Upper lobe of left lung (tissue), 6 donors: ENCODE results near the gene ZNRF1. TPM values are rescaled to one million over a fixed set of nuclear protein-coding genes. Genes with fewer than 3 reads are reported as not detected.
A peak's percentile ranks its signal among the peaks of the same experiment; 100 is the strongest.

Source experiments
- ATAC-seq, 2 donors: fragments of 200-7000 bp; cut with Tn5 transposase; one replicate each; pipeline ENCODE4 v1.9.1; 2022; ENCODE audit warnings: mild to moderate bottlenecking in 2 of 2, moderate library complexity in 2 of 2; ENCODE audit not compliant: low FRiP score in 2 of 2
- DNase-seq, 2 donors: peaks; one replicate each; pipeline ENCODE4 v3.0.0-alpha.2; 2019 to 2020
- H3K27ac ChIP-seq, 4 donors: fragments of 200-600 bp; sonication (generic); one replicate each; pipeline ENCODE4 v1.5.1; 2016 to 2019
- H3K27me3 ChIP-seq, 4 donors: fragments of 200-600 bp; sonication (generic); one replicate each; pipeline ENCODE4 v1.5.1; 2017 to 2019
- H3K36me3 ChIP-seq, 4 donors: fragments of 200-600 bp; sonication (generic); one replicate each; pipeline ENCODE4 v1.5.1; 2016 to 2019
- H3K4me1 ChIP-seq, 4 donors: fragments of 200-600 bp; sonication (generic); one replicate each; pipeline ENCODE4 v1.5.1; 2018 to 2019
- H3K4me3 ChIP-seq, 4 donors: fragments of 200-600 bp; sonication (generic); one replicate each; pipeline ENCODE4 v1.5.1; 2017 to 2019; ENCODE audit warnings: mild to moderate bottlenecking in 2 of 4, moderate library complexity in 1 of 4
- H3K9me3 ChIP-seq, 4 donors: fragments of 200-600 bp; sonication (generic); one replicate each; pipeline ENCODE4 v1.5.1; 2018 to 2019
- CTCF ChIP-seq, 6 experiments: fragments of 450-650 bp in 4 of 6; fragments of 200-600 bp in 2 of 6; sonication (generic) in 2 of 6; IDR thresholded peaks; one replicate each; pipeline ENCODE4 v1.5.1; 2016 to 2019; ENCODE audit warnings: antibody characterized with exemption in 6 of 6
- EP300 ChIP-seq, 4 donors: sonication (generic); formaldehyde crosslinking; IDR thresholded peaks; one replicate each; pipeline ENCODE4 v1.5.1; 2017; ENCODE audit warnings: antibody characterized with exemption in 4 of 4, control low read depth in 2 of 4
- POLR2A ChIP-seq, 4 donors: fragments of 450-650 bp; IDR thresholded peaks; one replicate each; pipeline ENCODE4 v1.5.1; 2016 to 2017; ENCODE audit warnings: antibody characterized with exemption in 4 of 4, mild to moderate bottlenecking in 2 of 4
- POLR2AphosphoS5 ChIP-seq, 2 donors: sonication (generic); formaldehyde crosslinking; IDR thresholded peaks; one replicate each; pipeline ENCODE4 v1.5.1; 2017; ENCODE audit warnings: antibody characterized with exemption in 2 of 2
- WGBS, 2 donors: methylation state at CpG; one replicate each; pipeline ENCODE4 v1.1.5; 2017 to 2018; 5-methylcytosine and 5-hydroxymethylcytosine counted together
- total RNA-seq, 6 donors: library from RNA; depleted of rRNA in 4 of 6; stranded (reverse); fragments of >200 nt in 4 of 6; gene quantifications; one replicate each; pipeline versions ENCODE4 v1.1.0 to v1.2.1, GENCODE V29; 2016 to 2021
- donor health status: DM: no; HTN: no; CAD: no; lungs with moderate emphysema.
- donor health status: DM: no; HTN: yes; CAD: no; lungs with severe emphysema.

Gene ZNRF1
- total RNA-seq, 6 donors from 2014 or later = 18.5 to 40.0 (median 27.1) TPM

DNA sequence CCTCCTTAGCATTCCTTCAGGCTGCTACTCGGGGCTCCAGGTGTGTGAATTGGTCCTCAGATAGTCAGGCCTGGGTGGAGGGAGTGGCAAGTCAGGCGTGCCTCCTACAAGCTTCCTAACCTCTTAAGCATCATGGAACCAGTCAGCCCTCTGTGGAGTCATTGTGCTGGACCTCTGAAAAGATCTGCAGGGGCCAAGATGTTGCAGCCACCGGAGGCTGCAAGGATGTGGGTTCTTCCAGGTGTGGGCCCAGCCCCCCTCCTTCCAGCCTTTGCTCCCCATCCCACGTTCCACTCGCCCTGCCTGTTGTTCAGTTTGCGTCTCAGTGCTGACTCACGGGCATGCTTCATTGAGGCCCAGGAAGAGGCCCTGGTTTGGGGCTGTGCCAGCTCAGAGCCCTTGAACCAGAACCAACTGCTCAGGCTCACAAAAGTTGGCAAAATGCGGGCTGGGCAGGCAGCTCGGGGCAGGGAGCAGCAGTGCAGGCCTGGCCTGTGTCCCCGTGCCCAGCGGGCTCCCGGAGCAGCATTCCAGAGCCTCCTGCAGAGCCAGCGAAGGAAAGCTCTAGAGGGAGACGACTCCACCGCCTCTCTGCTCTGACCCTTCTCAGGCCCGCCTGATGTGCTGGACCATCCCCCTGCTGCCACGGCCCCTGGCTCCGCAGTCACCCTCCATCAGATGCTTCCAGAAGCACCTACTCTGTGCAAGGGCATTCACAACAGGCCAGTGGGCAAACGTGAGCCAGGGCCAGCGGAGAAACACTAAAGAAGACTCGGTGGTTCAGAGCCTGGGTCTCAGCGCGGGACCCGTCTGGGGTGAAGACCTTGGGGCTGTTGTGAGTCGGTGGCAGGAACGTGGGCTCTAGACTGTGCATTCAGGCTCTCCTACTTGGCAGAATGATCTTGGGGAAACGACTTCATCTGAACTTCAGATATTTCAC lies 110.2 kb downstream of the ZNRF1 start:
- peak in 1 of 4 donors; percentile 32 for TF ChIP-seq POLR2A (IDR thresholded peaks at IDR 0.05)
- peak in 1 of 6 experiments; percentile 3 for TF ChIP-seq CTCF (IDR thresholded peaks at IDR 0.05)
- TF ChIP-seq POLR2AphosphoS5 (IDR thresholded peaks at IDR 0.05) = peak; percentile 54 to 65
- no peak for TF ChIP-seq EP300 (IDR thresholded peaks at IDR 0.05)
- Histone ChIP-seq H3K4me3 (no peak overlapping the region), H3K4me1 (peaks cover 58 to 92% (median 87%) of the 10 kb centered on the region in 4 donors), H3K9me3 (no peaks in the 10 kb centered on the region), H3K27me3 (no peaks in the 10 kb centered on the region), H3K27ac (peak overlapping the region; percentile 54 to 90 (median 68)), H3K36me3 (peaks cover 0 to 3% (median 0%) of the 10 kb centered on the region in 4 donors)
- peak; percentile 22 to 72 for ATAC-seq
- DNase-seq = peak; percentile 84 to 95
- WGBS, 2 donors = 50 to 56% methylated on average over 15 to 27 of the region's 27 CpGs

DNA sequence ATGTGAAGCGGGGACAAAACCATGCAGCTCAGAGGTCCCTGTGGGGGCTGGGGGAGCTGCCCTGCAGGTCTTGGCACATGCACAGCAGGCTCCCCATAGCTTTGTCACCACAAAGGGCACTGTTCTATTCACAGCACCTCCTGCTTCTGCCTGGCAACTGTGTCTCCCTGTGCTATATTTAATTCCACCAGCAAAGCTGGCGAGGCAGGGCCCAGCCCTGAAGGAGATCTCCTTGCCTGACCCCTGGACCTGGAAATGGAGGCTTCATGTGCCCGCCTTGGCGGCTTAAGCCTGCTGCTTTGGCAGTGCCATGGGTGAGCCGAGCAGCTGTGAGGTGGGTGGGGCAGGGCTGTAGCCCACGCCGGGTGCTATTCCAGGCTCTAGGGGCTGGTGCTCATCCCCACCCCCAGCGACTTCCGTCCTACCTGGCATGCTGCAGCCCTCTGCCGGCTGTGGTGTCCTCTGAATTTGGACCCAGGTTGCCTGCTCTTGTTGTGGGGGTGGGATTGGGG lies 111.0 kb downstream of the ZNRF1 start:
- ATAC-seq (no peak), DNase-seq (peak in 1 of 2 donors; percentile 51)
- no peak for TF ChIP-seq EP300 (IDR thresholded peaks at IDR 0.05)
- TF ChIP-seq POLR2A (IDR thresholded peaks at IDR 0.05) = no peak
- TF ChIP-seq CTCF (IDR thresholded peaks at IDR 0.05) = no peak
- TF ChIP-seq POLR2AphosphoS5 (IDR thresholded peaks at IDR 0.05) = no peak
- peak overlapping the region; percentile 54 to 90 (median 68) for H3K27ac ChIP-seq
- H3K4me1 ChIP-seq = peaks cover 52 to 87% (median 81%) of the 10 kb centered on the region in 4 donors
- H3K9me3 ChIP-seq = no peaks in the 10 kb centered on the region
- 44 to 59% methylated on average over 3 to 10 of the region's 10 CpGs for WGBS, 2 donors
- H3K4me3 ChIP-seq = no peak overlapping the region
- H3K36me3 ChIP-seq = peaks cover 0 to 3% (median 0%) of the 10 kb centered on the region in 4 donors
- no peaks in the 10 kb centered on the region for H3K27me3 ChIP-seq

DNA sequence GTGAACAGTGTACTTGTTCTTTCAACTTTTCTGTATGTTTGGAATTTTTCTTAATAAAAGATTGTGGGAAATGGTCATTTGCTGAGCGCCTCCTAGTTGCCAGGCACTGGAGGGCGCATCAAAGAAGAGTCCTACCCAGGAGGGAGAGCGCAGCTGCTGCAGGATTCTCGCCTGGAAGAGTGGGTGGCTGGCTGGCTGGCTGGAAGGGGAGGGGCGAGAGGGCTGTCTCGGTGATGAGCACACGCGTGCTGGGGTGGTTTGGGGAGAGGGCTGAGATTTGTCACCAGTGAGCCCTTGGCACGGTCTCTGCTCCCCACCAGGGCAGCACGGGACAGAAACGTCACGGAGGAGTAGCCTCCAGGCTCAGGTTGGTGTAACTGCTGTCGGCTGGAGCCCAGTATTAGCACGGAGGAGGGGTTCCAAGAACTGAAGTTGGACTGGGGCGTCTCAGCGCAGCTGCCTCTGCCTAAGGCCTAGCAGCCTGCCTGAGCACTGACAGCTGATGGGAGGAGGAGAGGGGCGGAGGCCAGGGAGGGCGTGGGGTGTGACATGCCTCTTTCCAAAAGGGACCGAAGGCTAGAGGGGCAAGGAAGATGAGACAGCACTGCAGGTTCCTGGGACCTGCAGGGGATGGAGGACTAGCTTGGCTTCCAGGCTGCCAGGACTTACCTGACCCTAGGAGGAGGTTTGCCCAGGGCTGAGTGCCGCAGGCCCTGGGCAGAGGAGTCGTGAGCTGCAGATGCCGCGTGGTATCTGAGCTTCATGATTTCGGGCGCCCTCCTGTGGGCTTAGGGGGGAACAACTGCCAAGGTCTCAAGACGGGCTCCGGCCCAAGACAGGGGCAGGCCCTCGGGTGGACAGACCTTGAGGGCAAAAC lies 112.1 kb downstream of the ZNRF1 start:
- H3K27me3 ChIP-seq = no peaks in the 10 kb centered on the region
- TF ChIP-seq POLR2AphosphoS5 (IDR thresholded peaks at IDR 0.05) (peak in 1 of 2 donors; percentile 43), POLR2A (IDR thresholded peaks at IDR 0.05) (peak in 1 of 4 donors; percentile 17), CTCF (IDR thresholded peaks at IDR 0.05) (peak; percentile 89 to 97 (median 96)), EP300 (IDR thresholded peaks at IDR 0.05) (no peak)
- DNase-seq (peak; percentile 78 to 92), ATAC-seq (peak; percentile 89 to 92)
- peaks cover 46 to 83% (median 79%) of the 10 kb centered on the region in 4 donors for H3K4me1 ChIP-seq
- H3K4me3 ChIP-seq = peak overlapping the region in 2 of 4 donors; percentile 12 to 29
- H3K36me3 ChIP-seq = peaks cover 0 to 3% (median 0%) of the 10 kb centered on the region in 4 donors
- WGBS, 2 donors = 31 to 34% methylated on average over 14 to 27 of the region's 28 CpGs
- peak overlapping the region; percentile 54 to 90 (median 73) for H3K27ac ChIP-seq
- no peaks in the 10 kb centered on the region for H3K9me3 ChIP-seq

DNA sequence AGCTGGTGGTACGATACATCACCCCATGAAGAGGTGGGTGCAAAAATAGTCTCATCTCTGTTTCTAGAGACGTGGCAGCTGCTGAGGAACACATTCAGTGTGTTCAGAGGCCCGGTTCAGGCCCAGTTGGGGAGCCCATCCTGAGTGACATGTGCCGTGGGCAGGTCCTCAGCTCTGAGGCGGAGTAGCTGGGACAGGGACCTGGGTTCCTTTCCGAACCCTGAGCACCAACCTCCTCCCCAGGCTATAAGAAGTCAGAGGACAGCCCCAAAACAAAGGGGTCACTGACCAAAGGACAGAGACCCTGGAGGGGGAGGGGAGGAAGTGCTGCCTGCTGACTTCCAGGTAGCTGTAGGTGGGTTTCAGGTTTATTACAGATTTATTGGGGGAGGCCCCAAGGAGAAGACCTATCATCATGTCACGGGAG lies 112.7 kb downstream of the ZNRF1 start:
- ATAC-seq (no peak), DNase-seq (no peak)
- TF ChIP-seq CTCF (IDR thresholded peaks at IDR 0.05) (peak in 1 of 6 experiments; percentile 23), POLR2AphosphoS5 (IDR thresholded peaks at IDR 0.05) (no peak), POLR2A (IDR thresholded peaks at IDR 0.05) (no peak), EP300 (IDR thresholded peaks at IDR 0.05) (no peak)
- H3K4me3 ChIP-seq = peak overlapping the region in 2 of 4 donors; percentile 12 to 29
- WGBS, 2 donors = 29 to 30% methylated on average over 1 to 7 of the region's 7 CpGs
- H3K27me3 ChIP-seq = no peaks in the 10 kb centered on the region
- H3K27ac ChIP-seq = peak overlapping the region; percentile 34 to 90 (median 70)
- peaks cover 46 to 83% (median 79%) of the 10 kb centered on the region in 4 donors for H3K4me1 ChIP-seq
- H3K36me3 ChIP-seq = peaks cover 0 to 3% (median 0%) of the 10 kb centered on the region in 4 donors
- H3K9me3 ChIP-seq = no peaks in the 10 kb centered on the region
